Esophagus squamous epithelium (tissue), 5 donors: Measurements from ENCODE around the gene MPG. TPM values are rescaled to one million over a fixed set of nuclear protein-coding genes. Genes with fewer than 3 reads are reported as not detected.

Experiments
- DNase-seq: peaks from one replicate; lab custom pipeline; 2025; lab: John Stamatoyannopoulos, UW
- H3K27ac ChIP-seq, 4 donors: fragments of 200-600 bp; sonication (generic); one replicate each; pipeline ENCODE4 v1.5.1; 2016 to 2019; ENCODE audit warnings: mild to moderate bottlenecking in 1 of 4
- H3K27me3 ChIP-seq, 4 donors: fragments of 200-600 bp; sonication (generic); 1 replicate in 3 of 4; 2 replicates in 1 of 4; pipeline versions ENCODE4 v1.5.1 to v1.6.0; 2017 to 2021; ENCODE audit warnings: antibody characterized with exemption in 1 of 4
- H3K36me3 ChIP-seq, 3 donors: fragments of 200-600 bp; sonication (generic); one replicate each; pipeline ENCODE4 v1.5.1; 2016 to 2019
- H3K4me1 ChIP-seq, 3 donors: fragments of 200-600 bp; sonication (generic); one replicate each; pipeline ENCODE4 v1.5.1; 2017 to 2019
- H3K4me3 ChIP-seq, 4 donors: fragments of 200-600 bp; sonication (generic); 1 replicate in 3 of 4; 2 replicates in 1 of 4; pipeline ENCODE4 v1.5.1; 2016 to 2019; ENCODE audit warnings: mild to moderate bottlenecking in 2 of 4, moderate library complexity in 1 of 4
- H3K9me3 ChIP-seq, 3 donors: fragments of 200-600 bp; sonication (generic); one replicate each; pipeline ENCODE4 v1.5.1; 2016 to 2019
- CTCF ChIP-seq, 6 experiments: fragments of 450-650 bp in 4 of 6; fragments of 200-600 bp in 2 of 6; sonication (generic) in 2 of 6; IDR thresholded peaks; one replicate each; pipeline ENCODE4 v1.5.1; 2016 to 2019; ENCODE audit warnings: antibody characterized with exemption in 6 of 6, mild to moderate bottlenecking in 4 of 6, moderate library complexity in 4 of 6
- POLR2A ChIP-seq, 4 donors: fragments of 450-650 bp; IDR thresholded peaks; one replicate each; pipeline ENCODE4 v1.6.1; 2017; ENCODE audit warnings: antibody characterized with exemption in 4 of 4, mild to moderate bottlenecking in 4 of 4, moderate library complexity in 3 of 4
- WGBS, 2 donors: methylation state at CpG; one replicate each; pipeline ENCODE4 v1.1.5; 2018; 5-methylcytosine and 5-hydroxymethylcytosine counted together
- intact Hi-C: fragments of 100-400 bp; cut with DNase I; formaldehyde crosslinking; loops from one replicate; pipeline ENCODE4 v1.15.0; 2022
- total RNA-seq, 4 donors: library from RNA; depleted of rRNA; stranded (reverse); fragments of >200 nt; gene quantifications; one replicate each; pipeline ENCODE4 v1.1.0, GENCODE V29; 2016
- donor health status: DM: yes; HTN: yes; CAD: no.

MPG gene
- total RNA-seq, 4 donors from 2014 or later: 47.4 to 72.1 (median 68.3) TPM

- peaks cover 41 to 77% (median 56%) of the 10 kb centered on the region in 3 donors for H3K36me3 ChIP-seq
- no peak overlapping the region for H3K27ac ChIP-seq
- 75 to 86% methylated on average over 1 to 6 of the region's 8 CpGs for WGBS, 2 donors
- TF ChIP-seq POLR2A (IDR thresholded peaks at IDR 0.05) (no peak), CTCF (IDR thresholded peaks at IDR 0.05) (no peak)
- DNase-seq: no peak
- no peaks in the 10 kb centered on the region for H3K27me3 ChIP-seq
- H3K4me3 ChIP-seq: no peak overlapping the region
- H3K4me1 ChIP-seq: peaks cover 6 to 18% (median 9%) of the 10 kb centered on the region in 3 donors
- intact Hi-C loops: no loop called here
- no peaks in the 10 kb centered on the region for H3K9me3 ChIP-seq
Observed at GRCh38 chr16:57711-58110, 20.3 kb upstream of the MPG start.

GRCh38 chr16:58491-59439 lies 19.3 kb upstream of the MPG start:
- Histone ChIP-seq H3K4me3 (no peak overlapping the region), H3K36me3 (peaks cover 48 to 88% (median 67%) of the 10 kb centered on the region in 3 donors)

GRCh38 chr16:59440-60059 lies 18.5 kb upstream of the MPG start:
- Histone ChIP-seq H3K27ac (no peak overlapping the region), H3K27me3 (no peaks in the 10 kb centered on the region), H3K4me1 (peaks cover 0 to 7% (median under 1%) of the 10 kb centered on the region in 3 donors), H3K9me3 (no peaks in the 10 kb centered on the region), H3K36me3 (peaks cover 53 to 96% (median 69%) of the 10 kb centered on the region in 3 donors), H3K4me3 (no peak overlapping the region)
- DNase-seq: no peak
- intact Hi-C loops: no loop called here
- no peak for TF ChIP-seq POLR2A (IDR thresholded peaks at IDR 0.05)
- TF ChIP-seq CTCF (IDR thresholded peaks at IDR 0.05): no peak
- WGBS, 2 donors: 91 to 93% methylated on average over 8 to 9 of the region's 14 CpGs

More at GRCh38 chr16:58491-59439, 19.3 kb upstream of the MPG start:
- Histone ChIP-seq H3K27me3 (no peaks in the 10 kb centered on the region), H3K27ac (no peak overlapping the region), H3K9me3 (no peaks in the 10 kb centered on the region), H3K4me1 (peaks cover 6 to 14% (median 6%) of the 10 kb centered on the region in 3 donors)
- intact Hi-C loops: no loop called here
- TF ChIP-seq POLR2A (IDR thresholded peaks at IDR 0.05) (no peak), CTCF (IDR thresholded peaks at IDR 0.05) (no peak)
- WGBS, 2 donors: 79 to 85% methylated on average over 11 to 12 of the region's 29 CpGs
- no peak for DNase-seq

- TF ChIP-seq CTCF (IDR thresholded peaks at IDR 0.05) (no peak), POLR2A (IDR thresholded peaks at IDR 0.05) (no peak)
- H3K36me3 ChIP-seq: peaks cover 53 to 100% (median 69%) of the 10 kb centered on the region in 3 donors
- no peaks in the 10 kb centered on the region for H3K9me3 ChIP-seq
- WGBS, 2 donors: 78% methylated on average over 5 of the region's 11 CpGs; no CpG with 5 or more reads in 1 of the 2 donors
- no peaks in the 10 kb centered on the region for H3K27me3 ChIP-seq
- peaks cover 0 to 2% (median 0%) of the 10 kb centered on the region in 3 donors for H3K4me1 ChIP-seq
- DNase-seq: no peak
- intact Hi-C loops: no loop called here
- H3K4me3 ChIP-seq: no peak overlapping the region
- no peak overlapping the region for H3K27ac ChIP-seq
Observed at GRCh38 chr16:60166-60565, 17.9 kb upstream of the MPG start.
